KOPT-K1 (cell line): ENCODE measurements around the gene NLRP6.
"Not testable (repeated sequence)": the region's sequence is repeated elsewhere in the genome, so short reads cannot be mapped to it uniquely, and the experiment has no call there.

ENCODE experiments used
- H3K27ac ChIP-seq: fragments of 200-600 bp; sonication (generic); 2 replicates; pipeline ENCODE4 v1.5.1; 2016; ENCODE audit warnings: antibody characterized with exemption, mild to moderate bottlenecking, low read depth, low read length; ENCODE audit not compliant: poor library complexity, severe bottlenecking
- H3K36me3 ChIP-seq: fragments of 200-600 bp; sonication (generic); 2 replicates; pipeline ENCODE4 v1.5.1; 2017; ENCODE audit warnings: antibody characterized with exemption, mild to moderate bottlenecking, low read length, moderate library complexity; ENCODE audit not compliant: insufficient read depth
- H3K9me3 ChIP-seq: fragments of 200-600 bp; sonication (generic); 2 replicates; pipeline ENCODE4 v1.5.1; 2017; ENCODE audit warnings: antibody characterized with exemption, low read length, mild to moderate bottlenecking; ENCODE audit not compliant: insufficient read depth, poor library complexity, severe bottlenecking

The NLRP6 gene

GRCh38 chr11:278001-278951, at the start of gene NLRP6:
Gene NLRP6, plus strand, starts transcription at chr11:278407. Its CDS starts 163 bp downstream, at chr11:278570.
- no peaks in the 10 kb centered on the region for H3K36me3 ChIP-seq
- H3K9me3 ChIP-seq, result peaks cover 10% of the 10 kb centered on the region
- H3K27ac ChIP-seq, result peak within 1 kb of the TSS; percentile 41

DNA sequence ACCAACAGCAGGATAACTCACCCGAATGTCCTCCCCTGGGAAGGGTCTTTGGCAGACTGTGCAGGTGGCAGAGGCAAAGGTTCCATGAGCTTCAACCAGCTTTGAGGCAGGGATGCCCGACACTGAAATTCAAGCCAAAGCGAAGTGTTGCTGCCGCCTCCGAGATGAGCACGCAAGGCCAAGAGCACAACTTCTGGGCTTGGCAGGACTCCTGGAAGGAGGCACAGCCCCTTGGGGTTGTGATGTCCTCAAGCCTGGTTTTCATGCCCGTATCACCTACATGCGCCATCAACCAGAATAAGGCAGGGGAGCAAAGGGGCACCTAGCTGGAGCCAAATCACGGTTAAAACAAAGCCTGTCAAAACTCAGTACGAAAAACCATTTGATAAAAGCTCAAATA, 47.8 kb upstream of the NLRP6 start:
- Histone ChIP-seq H3K27ac (no peak overlapping the region), H3K9me3 (no peaks in the 10 kb centered on the region), H3K36me3 (no peaks in the 10 kb centered on the region)

DNA sequence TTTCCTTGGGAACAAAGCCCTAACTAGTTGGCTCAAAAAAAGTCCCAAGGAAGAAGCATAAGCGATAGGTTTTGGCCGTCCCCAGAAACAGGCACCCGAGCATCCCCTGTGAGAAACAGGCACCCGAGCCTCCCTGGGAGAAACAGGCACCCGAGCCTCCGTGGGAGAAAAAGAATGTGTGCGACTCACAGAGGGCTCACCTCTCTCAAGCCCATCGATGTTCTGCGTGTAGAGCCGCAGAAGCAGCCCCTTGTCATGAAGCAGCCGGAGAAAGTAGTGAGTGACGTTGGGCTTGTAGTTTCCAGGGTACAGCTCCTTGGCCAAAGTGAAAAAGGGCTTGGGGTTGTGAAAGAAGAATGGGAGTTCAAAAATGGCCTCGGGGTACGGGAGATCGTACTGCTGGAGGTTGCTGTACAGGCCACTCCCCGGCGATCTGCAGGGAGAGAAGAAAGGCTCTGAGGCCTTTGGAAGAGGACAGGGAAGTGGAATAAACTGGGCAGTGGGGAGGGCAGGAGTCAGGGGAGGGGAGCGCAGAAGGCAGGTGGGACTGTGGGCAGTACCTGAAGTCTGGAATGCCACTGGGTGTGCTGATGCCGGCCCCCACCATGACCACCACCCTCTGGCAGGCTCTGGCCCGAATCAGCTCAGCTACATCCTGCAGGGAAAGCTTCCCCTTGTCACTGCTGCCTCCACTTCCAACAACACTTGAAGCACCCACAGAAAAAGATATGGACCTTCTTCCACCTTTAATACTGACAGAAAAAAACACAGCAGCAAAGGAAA, 45.2 kb upstream of the NLRP6 start:
- H3K9me3 ChIP-seq, result no peaks in the 10 kb centered on the region
- no peaks in the 10 kb centered on the region for H3K36me3 ChIP-seq
- H3K27ac ChIP-seq, result no peak overlapping the region

- Histone ChIP-seq H3K9me3 (no peaks in the 10 kb centered on the region), H3K36me3 (peaks cover 19% of the 10 kb centered on the region), H3K27ac (peak overlapping the region; percentile 75)
Observed at GRCh38 chr11:235180-235579, 43.0 kb upstream of the NLRP6 start.

GRCh38 chr11:235609-235996, 42.6 kb upstream of the NLRP6 start:
- Histone ChIP-seq H3K27ac (peak overlapping the region; percentile 75), H3K9me3 (no peaks in the 10 kb centered on the region), H3K36me3 (peaks cover 23% of the 10 kb centered on the region)

DNA sequence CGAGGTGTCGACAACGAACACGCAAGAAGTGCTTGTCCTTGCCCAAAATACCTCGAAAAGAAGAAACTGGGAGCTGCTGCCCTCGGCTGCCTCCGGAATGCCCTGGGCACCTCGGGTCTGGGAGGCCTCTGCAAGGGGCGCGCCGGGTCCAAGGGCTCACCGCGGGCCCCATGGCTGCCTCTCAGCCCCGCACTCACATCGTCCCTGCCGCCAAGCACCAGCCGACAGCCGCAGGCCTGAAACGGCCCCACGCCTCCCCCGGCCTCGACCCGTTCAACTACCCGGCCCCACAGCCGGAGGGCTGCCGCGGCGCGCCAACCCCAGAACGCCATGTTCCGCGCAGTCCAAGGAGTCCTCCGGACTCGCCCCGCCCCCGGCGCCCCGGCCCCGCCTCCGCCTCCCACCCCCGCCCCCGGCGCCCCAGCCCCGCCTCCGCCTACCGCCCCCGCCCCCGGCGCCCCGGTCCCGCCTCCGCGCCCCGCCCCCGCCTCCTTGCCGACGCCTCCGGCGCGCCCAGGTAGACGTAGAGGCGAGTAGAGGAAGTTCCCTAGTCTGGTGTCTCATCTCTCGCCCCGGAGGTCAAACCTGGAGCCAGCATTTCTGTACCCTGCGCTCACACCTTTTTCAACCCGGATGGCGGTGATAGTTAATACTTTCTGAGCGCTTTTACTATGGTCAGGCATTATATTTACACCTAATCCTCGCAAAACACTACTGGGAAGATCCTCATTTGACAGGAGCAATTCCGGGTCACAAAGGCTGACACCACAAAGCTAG, 42.0 kb upstream of the NLRP6 start, which contains the start of gene SIRT3:
Gene SIRT3 (minus strand): TSS at position 346 of the 777 bp plus-strand sequence. CDS start 14 bp downstream, at position 332.
- Histone ChIP-seq H3K9me3 (no peaks in the 10 kb centered on the region), H3K27ac (peak within 1 kb of the TSS; percentile 85), H3K36me3 (peaks cover 28% of the 10 kb centered on the region)

GRCh38 chr11:236774-237767, 41.1 kb upstream of the NLRP6 start, which contains the start of gene PSMD13:
Gene PSMD13, plus strand, starts transcription at chr11:236976. Its CDS starts 74 bp downstream, at chr11:237050.
- Histone ChIP-seq H3K9me3 (no peaks in the 10 kb centered on the region), H3K36me3 (peaks cover 37% of the 10 kb centered on the region), H3K27ac (peak within 1 kb of the TSS; percentile 85)

DNA sequence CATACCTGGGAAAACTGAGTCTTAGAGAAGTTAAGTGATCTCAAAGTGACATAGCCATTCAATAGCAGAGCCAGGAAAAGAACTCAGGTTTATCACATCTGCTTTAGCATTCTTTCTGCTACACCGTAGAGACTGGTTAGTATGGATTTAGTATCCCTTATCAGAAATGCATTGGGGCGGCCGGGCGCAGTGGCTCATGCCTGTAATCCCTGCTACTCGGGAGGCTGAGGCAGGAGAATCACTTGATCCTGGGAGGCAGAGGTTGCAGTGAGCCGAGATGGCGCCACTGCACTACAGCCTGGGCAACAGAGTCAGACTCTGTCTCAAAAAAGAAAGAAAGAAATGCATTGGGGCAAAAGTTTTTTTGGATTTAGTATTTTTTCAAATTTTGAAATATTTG, 39.9 kb upstream of the NLRP6 start:
- not testable (repeated sequence) for H3K9me3 ChIP-seq, H3K27ac ChIP-seq
- H3K36me3 ChIP-seq, result peaks cover 50% of the 10 kb centered on the region

DNA sequence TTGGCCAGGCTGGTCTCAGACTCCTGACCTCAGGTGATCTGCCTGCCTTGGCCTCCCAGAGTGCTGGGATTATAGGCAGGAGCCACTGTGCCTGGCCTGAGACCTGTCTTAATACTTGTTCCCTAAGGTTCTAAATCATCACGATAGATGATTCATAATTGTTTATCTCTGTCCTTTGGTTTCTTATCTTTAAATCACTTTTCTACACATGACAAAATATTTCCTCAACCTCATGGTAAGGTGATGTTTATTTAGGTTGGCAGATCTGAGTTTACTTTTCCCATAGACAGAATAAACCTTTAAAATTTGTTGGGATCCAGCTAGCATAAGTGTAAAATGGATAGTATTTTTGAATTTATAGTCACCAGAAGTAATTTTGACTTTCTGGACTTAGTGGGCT, 37.9 kb upstream of the NLRP6 start:
- no peak overlapping the region for H3K27ac ChIP-seq
- H3K36me3 ChIP-seq, result peaks cover 70% of the 10 kb centered on the region
- H3K9me3 ChIP-seq, result no peaks in the 10 kb centered on the region

DNA sequence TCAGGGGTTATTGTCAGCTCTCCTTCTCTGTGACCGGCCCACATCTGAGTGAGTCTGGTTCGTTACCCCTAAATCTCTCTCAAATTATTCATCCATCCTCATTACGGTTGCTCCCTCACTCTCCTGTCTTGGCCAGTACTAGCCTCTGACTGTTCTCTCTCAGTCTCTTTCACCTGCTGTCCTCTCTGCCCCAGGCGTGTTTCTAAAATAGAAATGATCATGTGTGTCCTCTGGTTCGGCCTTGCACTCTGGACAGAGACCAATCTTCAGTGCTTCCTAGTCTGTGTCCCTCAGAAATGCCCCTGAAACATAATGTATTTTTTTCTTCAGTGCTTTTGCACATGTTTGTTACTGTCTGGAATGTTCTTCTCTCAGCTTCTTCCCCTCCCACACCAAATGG, 36.6 kb upstream of the NLRP6 start:
- no peak overlapping the region for H3K27ac ChIP-seq
- peaks cover 83% of the 10 kb centered on the region for H3K36me3 ChIP-seq

DNA sequence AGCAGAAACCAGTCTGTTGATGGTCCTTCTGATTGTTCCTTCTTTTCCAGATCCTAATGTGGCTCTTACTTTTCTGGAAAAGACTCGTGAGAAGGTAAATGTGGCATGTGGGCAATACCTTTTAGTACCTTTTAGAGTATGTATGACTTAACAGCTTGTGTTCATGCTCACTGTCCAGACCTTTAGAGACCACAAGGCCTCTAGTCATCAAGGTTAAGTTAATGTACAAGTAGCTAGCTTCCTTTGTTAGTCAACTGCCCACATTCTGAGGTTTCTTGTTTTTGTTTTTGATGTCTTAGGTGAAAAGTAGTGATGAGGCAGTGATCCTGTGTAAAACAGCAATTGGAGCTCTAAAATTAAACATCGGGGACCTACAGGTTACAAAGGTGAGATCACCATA, 33.8 kb upstream of the NLRP6 start:
- H3K9me3 ChIP-seq, result no peaks in the 10 kb centered on the region
- no peak overlapping the region for H3K27ac ChIP-seq
- peaks cover 99% of the 10 kb centered on the region for H3K36me3 ChIP-seq

More for the DNA sequence above, 36.6 kb upstream of the NLRP6 start:
- H3K9me3 ChIP-seq, result no peaks in the 10 kb centered on the region

GRCh38 chr11:249062-249461, 29.1 kb upstream of the NLRP6 start:
- H3K9me3 ChIP-seq, result no peaks in the 10 kb centered on the region
- no peak overlapping the region for H3K27ac ChIP-seq
- peaks cover 100% of the 10 kb centered on the region for H3K36me3 ChIP-seq

GRCh38 chr11:250274-250673, 27.9 kb upstream of the NLRP6 start:
- H3K27ac ChIP-seq, result no peak overlapping the region

More at GRCh38 chr11:250274-250673, 27.9 kb upstream of the NLRP6 start:
- Histone ChIP-seq H3K36me3 (peaks cover 88% of the 10 kb centered on the region), H3K9me3 (no peaks in the 10 kb centered on the region)
